HFF-Myc (cell line): ENCODE measurements around the gene PRDM7.

Experiments
- DNase-seq: peaks from one replicate; pipeline ENCODE4 v3.0.0-alpha.2; 2011; ENCODE audit warnings: low read depth; ENCODE audit errors: extremely low read depth
- H3K4me3 ChIP-seq: replicated peaks from 2 replicates; pipeline ENCODE4 v1.5.1; 2011; ENCODE audit warnings: low read depth, mild to moderate bottlenecking, control low read depth, low read length
- TF ChIP-seq, protein P1 (sequence below): IDR thresholded peaks from 2 replicates; pipeline ENCODE4 v1.5.1; 2012; ENCODE audit warnings: mild to moderate bottlenecking, low read depth, low read length, control low read depth; ENCODE audit errors: missing control alignments

Gene PRDM7

DNA sequence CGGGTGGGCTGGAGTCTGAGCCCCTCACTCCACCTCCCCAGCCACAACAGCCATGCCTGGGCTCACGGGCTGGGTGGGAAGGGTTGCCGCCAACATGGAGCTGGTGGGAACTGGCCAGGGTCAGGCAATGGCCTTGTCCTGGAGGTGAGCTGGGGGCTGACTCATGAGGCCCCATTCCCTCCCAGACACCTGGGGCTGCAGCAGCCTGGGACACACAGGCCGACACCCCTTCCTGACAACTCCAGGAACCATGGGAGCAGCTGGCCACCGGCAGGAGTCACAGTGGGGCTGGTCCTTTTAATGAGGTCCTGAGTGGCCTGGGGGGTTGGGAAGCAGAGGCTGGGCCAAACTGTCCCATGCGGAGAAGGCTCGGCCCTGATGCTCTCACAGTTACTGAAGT is 70.1 kb downstream of the PRDM7 start:
- DNase-seq = no peak
- TF ChIP-seq, protein P1, sequence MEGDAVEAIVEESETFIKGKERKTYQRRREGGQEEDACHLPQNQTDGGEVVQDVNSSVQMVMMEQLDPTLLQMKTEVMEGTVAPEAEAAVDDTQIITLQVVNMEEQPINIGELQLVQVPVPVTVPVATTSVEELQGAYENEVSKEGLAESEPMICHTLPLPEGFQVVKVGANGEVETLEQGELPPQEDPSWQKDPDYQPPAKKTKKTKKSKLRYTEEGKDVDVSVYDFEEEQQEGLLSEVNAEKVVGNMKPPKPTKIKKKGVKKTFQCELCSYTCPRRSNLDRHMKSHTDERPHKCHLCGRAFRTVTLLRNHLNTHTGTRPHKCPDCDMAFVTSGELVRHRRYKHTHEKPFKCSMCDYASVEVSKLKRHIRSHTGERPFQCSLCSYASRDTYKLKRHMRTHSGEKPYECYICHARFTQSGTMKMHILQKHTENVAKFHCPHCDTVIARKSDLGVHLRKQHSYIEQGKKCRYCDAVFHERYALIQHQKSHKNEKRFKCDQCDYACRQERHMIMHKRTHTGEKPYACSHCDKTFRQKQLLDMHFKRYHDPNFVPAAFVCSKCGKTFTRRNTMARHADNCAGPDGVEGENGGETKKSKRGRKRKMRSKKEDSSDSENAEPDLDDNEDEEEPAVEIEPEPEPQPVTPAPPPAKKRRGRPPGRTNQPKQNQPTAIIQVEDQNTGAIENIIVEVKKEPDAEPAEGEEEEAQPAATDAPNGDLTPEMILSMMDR = no peak
- H3K4me3 ChIP-seq = no peak overlapping the region
